Right lobe of liver (tissue), 6 donors: Measurements from ENCODE around the gene KCNJ6. TPM values are rescaled to one million over a fixed set of nuclear protein-coding genes. Genes with fewer than 3 reads are reported as not detected.

Experiments used
- ATAC-seq, 4 donors: fragments of 200-7000 bp; cut with Tn5 transposase; one replicate each; pipeline ENCODE4 v1.9.1; 2020; ENCODE audit warnings: mild to moderate bottlenecking in 4 of 4, moderate library complexity in 4 of 4
- DNase-seq, 3 donors: peaks; one replicate each; pipeline ENCODE4 v3.0.0-alpha.2; 2020
- H3K27ac ChIP-seq, 3 donors: fragments of 200-600 bp; one replicate each; pipeline ENCODE4 v1.8.0; 2022
- H3K27me3 ChIP-seq, 2 donors: fragments of 200-600 bp; one replicate each; pipeline ENCODE4 v1.8.0; 2022
- H3K36me3 ChIP-seq, 4 donors: fragments of 200-600 bp; sonication (generic) in 1 of 4; one replicate each; pipeline versions ENCODE4 v1.5.1 to v1.8.0; 2017 to 2022; ENCODE audit warnings: control low read depth in 1 of 4
- H3K4me1 ChIP-seq, 4 donors: fragments of 200-600 bp; sonication (generic) in 1 of 4; one replicate each; pipeline versions ENCODE4 v1.5.1 to v1.8.0; 2017 to 2022; ENCODE audit warnings: control low read depth in 1 of 4
- H3K4me3 ChIP-seq, 3 donors: fragments of 200-600 bp; one replicate each; pipeline ENCODE4 v1.8.0; 2022
- H3K9me3 ChIP-seq, 4 donors: fragments of 200-600 bp; sonication (generic) in 1 of 4; one replicate each; pipeline versions ENCODE4 v1.5.1 to v1.8.0; 2017 to 2022; ENCODE audit warnings: control low read depth in 1 of 4
- POLR2A ChIP-seq: fragments of 450-650 bp; IDR thresholded peaks from one replicate; pipeline ENCODE4 v1.6.1; 2017; ENCODE audit warnings: antibody characterized with exemption, mild to moderate bottlenecking
- WGBS: methylation state at CpG from one replicate; pipeline ENCODE4 v1.1.6; 2018; ENCODE audit warnings: low coverage, low lambda C conversion rate; ENCODE audit not compliant: insufficient coverage; ENCODE audit errors: missing lambda C conversion rate; 5-methylcytosine and 5-hydroxymethylcytosine counted together
- intact Hi-C, 2 donors: fragments of 100-400 bp; cut with DNase I; formaldehyde crosslinking; loops; one replicate each; pipeline versions ENCODE4 v1.11.2 to v1.14.1; 2022
- total RNA-seq, 6 experiments: library from RNA; depleted of rRNA in 2 of 6; stranded (reverse); fragments of >200 nt in 2 of 6; fragmentation: NEBNext Ultra II Directional in 3 of 6; extraction: Animal tissue kit (Norgen Biotek cat#: 25700) in 3 of 6; gene quantifications; one replicate each; pipeline versions ENCODE4 v1.1.0 to v1.2.4, GENCODE V29; 2016 to 2023
- TF ChIP-seq, protein P1 (sequence below), 4 donors: fragments of 200-600 bp in 3 of 4; fragments of 450-650 bp in 1 of 4; IDR thresholded peaks; one replicate each; pipeline versions ENCODE4 v1.5.1 to v1.8.0; 2016 to 2022; ENCODE audit warnings: antibody characterized with exemption in 4 of 4, mild to moderate bottlenecking in 2 of 4
- donor health status: DM: no; HTN: yes; CAD: no.
- donor health status: DM: no; HTN: no; CAD: no.
- donor health status: DM: no; HTN: no; CAD: no.
- donor health status: DM: no; HTN: yes; CAD: no.
- donor health status: DM: no; HTN: yes; CAD: no.

KCNJ6 gene
- total RNA-seq, 6 experiments from 2014 or later: under 0.01 to 0.12 TPM; not detected in 4

- H3K27ac ChIP-seq: no peak overlapping the region
- no peaks in the 10 kb centered on the region for H3K4me1 ChIP-seq
- H3K9me3 ChIP-seq: no peaks in the 10 kb centered on the region
- no peaks in the 10 kb centered on the region for H3K36me3 ChIP-seq
- intact Hi-C loops: no loop called here
- no peak overlapping the region for H3K4me3 ChIP-seq
- ATAC-seq (no peak), DNase-seq (no peak)
- TF ChIP-seq POLR2A: no peak
- TF ChIP-seq, protein P1, sequence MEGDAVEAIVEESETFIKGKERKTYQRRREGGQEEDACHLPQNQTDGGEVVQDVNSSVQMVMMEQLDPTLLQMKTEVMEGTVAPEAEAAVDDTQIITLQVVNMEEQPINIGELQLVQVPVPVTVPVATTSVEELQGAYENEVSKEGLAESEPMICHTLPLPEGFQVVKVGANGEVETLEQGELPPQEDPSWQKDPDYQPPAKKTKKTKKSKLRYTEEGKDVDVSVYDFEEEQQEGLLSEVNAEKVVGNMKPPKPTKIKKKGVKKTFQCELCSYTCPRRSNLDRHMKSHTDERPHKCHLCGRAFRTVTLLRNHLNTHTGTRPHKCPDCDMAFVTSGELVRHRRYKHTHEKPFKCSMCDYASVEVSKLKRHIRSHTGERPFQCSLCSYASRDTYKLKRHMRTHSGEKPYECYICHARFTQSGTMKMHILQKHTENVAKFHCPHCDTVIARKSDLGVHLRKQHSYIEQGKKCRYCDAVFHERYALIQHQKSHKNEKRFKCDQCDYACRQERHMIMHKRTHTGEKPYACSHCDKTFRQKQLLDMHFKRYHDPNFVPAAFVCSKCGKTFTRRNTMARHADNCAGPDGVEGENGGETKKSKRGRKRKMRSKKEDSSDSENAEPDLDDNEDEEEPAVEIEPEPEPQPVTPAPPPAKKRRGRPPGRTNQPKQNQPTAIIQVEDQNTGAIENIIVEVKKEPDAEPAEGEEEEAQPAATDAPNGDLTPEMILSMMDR (IDR thresholded peaks at IDR 0.05): no peak
- H3K27me3 ChIP-seq: no peaks in the 10 kb centered on the region
Measured at GRCh38 chr21:37742115-37742514, 174.1 kb downstream of the KCNJ6 start.

- intact Hi-C loops: no loop called here
- TF ChIP-seq, protein P1 (IDR thresholded peaks at IDR 0.05): no peak
- TF ChIP-seq POLR2A: no peak
- H3K27ac ChIP-seq: no peak overlapping the region
- WGBS: 33% methylated on average over 1 of the region's 2 CpGs
- H3K4me3 ChIP-seq: no peak overlapping the region
- ATAC-seq: no peak
- no peaks in the 10 kb centered on the region for H3K4me1 ChIP-seq
- H3K9me3 ChIP-seq: no peaks in the 10 kb centered on the region
- no peak for DNase-seq
- H3K36me3 ChIP-seq: no peaks in the 10 kb centered on the region
- no peaks in the 10 kb centered on the region for H3K27me3 ChIP-seq
Measured at GRCh38 chr21:37737996-37738395, 178.3 kb downstream of the KCNJ6 start.

DNA sequence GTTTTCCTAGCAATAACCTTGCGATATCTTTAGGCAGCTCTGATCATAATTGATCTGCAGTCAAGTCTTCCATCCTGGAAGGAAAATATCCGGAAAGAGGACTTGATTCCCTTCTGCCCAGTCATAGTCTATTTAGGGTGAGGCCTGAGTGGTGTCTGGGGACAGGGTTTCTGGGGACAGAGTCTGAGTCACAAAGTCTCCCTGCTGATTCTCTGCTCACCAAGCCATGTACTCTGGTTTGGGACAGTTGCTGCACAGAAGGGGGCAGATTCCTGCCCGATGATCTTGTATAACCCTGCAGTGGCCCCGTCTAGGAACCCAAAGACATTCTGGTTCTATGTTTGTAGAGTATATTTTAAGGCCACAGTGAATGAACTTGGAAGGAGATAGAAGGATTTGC, 178.8 kb downstream of the KCNJ6 start:
- Histone ChIP-seq H3K4me3 (no peak overlapping the region), H3K27ac (no peak overlapping the region), H3K27me3 (no peaks in the 10 kb centered on the region), H3K36me3 (no peaks in the 10 kb centered on the region), H3K4me1 (no peaks in the 10 kb centered on the region), H3K9me3 (no peaks in the 10 kb centered on the region)
- TF ChIP-seq, protein P1 (IDR thresholded peaks at IDR 0.05): no peak
- no peak for TF ChIP-seq POLR2A
- 56% methylated on average over 2 of the region's 4 CpGs for WGBS
- DNase-seq (no peak), ATAC-seq (no peak)
- intact Hi-C loops: no loop called here

GRCh38 chr21:37734846-37735245, 181.4 kb downstream of the KCNJ6 start:
- intact Hi-C loops: no loop called here
- Histone ChIP-seq H3K9me3 (no peaks in the 10 kb centered on the region), H3K27ac (no peak overlapping the region), H3K4me1 (no peaks in the 10 kb centered on the region), H3K36me3 (no peaks in the 10 kb centered on the region), H3K27me3 (no peaks in the 10 kb centered on the region), H3K4me3 (no peak overlapping the region)
- WGBS: 78% methylated on average over 5 of the region's 10 CpGs
- ATAC-seq: no peak
- TF ChIP-seq, protein P1 (IDR thresholded peaks at IDR 0.05): no peak
- no peak for TF ChIP-seq POLR2A
- DNase-seq: no peak

DNA sequence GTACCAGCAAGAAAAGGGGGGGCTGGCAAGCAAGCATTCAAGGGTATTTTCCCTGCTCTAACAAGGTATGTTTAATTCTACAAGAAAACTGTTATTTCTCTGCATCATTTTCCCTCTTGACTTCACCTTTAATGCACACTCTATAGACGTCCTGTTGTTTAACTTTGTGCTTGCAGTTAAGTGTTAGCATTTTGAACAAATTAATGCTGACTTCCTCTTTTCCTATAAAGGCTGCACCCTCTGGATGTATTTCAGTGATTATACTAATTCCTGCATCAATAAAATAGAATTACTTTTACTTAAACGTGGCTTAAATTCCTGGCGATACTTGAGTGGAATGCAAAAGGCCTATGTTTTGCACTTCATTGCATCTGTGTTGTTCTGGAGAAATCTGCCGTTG, 183.3 kb downstream of the KCNJ6 start:
- no peak for TF ChIP-seq POLR2A
- TF ChIP-seq, protein P1 (IDR thresholded peaks at IDR 0.05): no peak
- intact Hi-C loops: no loop called here
- Histone ChIP-seq H3K27ac (no peak overlapping the region), H3K27me3 (no peaks in the 10 kb centered on the region), H3K4me1 (no peaks in the 10 kb centered on the region), H3K36me3 (no peaks in the 10 kb centered on the region), H3K9me3 (no peaks in the 10 kb centered on the region), H3K4me3 (no peak overlapping the region)
- ATAC-seq (no peak), DNase-seq (no peak)
- WGBS: 38% methylated on average over 3 of the region's 4 CpGs
